Amniotic stem cell (primary cell): Measurements from ENCODE around the gene RNASEH2A.

Source experiments
- DNase-seq: peaks from one replicate; lab custom pipeline; 2025; lab: John Stamatoyannopoulos, UW

RNASEH2A gene

GRCh38 chr19:12783291-12783848 lies 23.0 kb upstream of the RNASEH2A start:
- DNase-seq, result no peak

GRCh38 chr19:12783849-12784393 lies 22.5 kb upstream of the RNASEH2A start:
- DNase-seq, result no peak

GRCh38 chr19:12784394-12784870 lies 22.0 kb upstream of the RNASEH2A start:
- DNase-seq, result no peak

- no peak for DNase-seq
These were observed 21.4 kb upstream of the RNASEH2A start for GRCh38 chr19:12784871-12785430.

GRCh38 chr19:12785431-12786031 lies 20.9 kb upstream of the RNASEH2A start:
- no peak for DNase-seq

GRCh38 chr19:12786141-12786870 lies 20.1 kb upstream of the RNASEH2A start:
- no peak for DNase-seq

GRCh38 chr19:12786952-12787351 lies 19.4 kb upstream of the RNASEH2A start:
- DNase-seq, result no peak

GRCh38 chr19:12787458-12787857 lies 18.9 kb upstream of the RNASEH2A start:
- DNase-seq, result no peak

- DNase-seq, result no peak
These were observed 18.2 kb upstream of the RNASEH2A start for GRCh38 chr19:12788042-12788681.

- no peak for DNase-seq
These were observed 17.7 kb upstream of the RNASEH2A start for GRCh38 chr19:12788682-12789097.

GRCh38 chr19:12789098-12789903 lies 17.1 kb upstream of the RNASEH2A start:
- DNase-seq, result no peak

GRCh38 chr19:12789904-12790619 lies 16.3 kb upstream of the RNASEH2A start:
- DNase-seq, result peak; percentile 96

- DNase-seq, result no peak
These were observed 15.6 kb upstream of the RNASEH2A start for GRCh38 chr19:12790628-12791344.

- DNase-seq, result peak; percentile 86
These were observed 14.9 kb upstream of the RNASEH2A start, which contains the start of gene JUNB for GRCh38 chr19:12791345-12792050. Gene JUNB, plus strand, starts transcription at chr19:12791486. Its CDS starts 286 bp downstream, at chr19:12791772.

- no peak for DNase-seq
These were observed 14.1 kb upstream of the RNASEH2A start for GRCh38 chr19:12792051-12792852.

- DNase-seq, result no peak
These were observed 13.5 kb upstream of the RNASEH2A start for GRCh38 chr19:12792853-12793289.

GRCh38 chr19:12793290-12794195 lies 12.8 kb upstream of the RNASEH2A start:
- DNase-seq, result peak; percentile 76
